Endodermal cell (in vitro differentiated cells): ENCODE results near the gene TRPV6. TPM values are rescaled to one million over a fixed set of nuclear protein-coding genes. Genes with fewer than 3 reads are reported as not detected.

Source experiments
- DNase-seq: peaks from one replicate; pipeline ENCODE4 v3.0.0-alpha.2; 2017
- H3K27ac ChIP-seq: 2 replicates; pipeline ENCODE4 v1.5.1; 2013; ENCODE audit warnings: mild to moderate bottlenecking, low read depth, low read length, moderate library complexity
- H3K27me3 ChIP-seq: 2 replicates; pipeline ENCODE4 v1.6.1; 2013; ENCODE audit warnings: mild to moderate bottlenecking, low read length, moderate library complexity; ENCODE audit not compliant: insufficient read depth, control insufficient read depth, poor library complexity, severe bottlenecking
- H3K36me3 ChIP-seq: 2 replicates; pipeline ENCODE4 v1.7.0; 2013; ENCODE audit warnings: mild to moderate bottlenecking, low read length, moderate library complexity; ENCODE audit not compliant: control insufficient read depth, insufficient read depth
- H3K4me1 ChIP-seq: one replicate; pipeline ENCODE4 v1.7.0; 2013; ENCODE audit warnings: low read length; ENCODE audit not compliant: control insufficient read depth, insufficient read depth
- H3K4me3 ChIP-seq: 2 replicates; pipeline ENCODE4 v1.5.1; 2013; ENCODE audit warnings: mild to moderate bottlenecking, low read length, moderate library complexity
- H3K9ac ChIP-seq: 2 replicates; pipeline ENCODE4 v1.6.1; 2013; ENCODE audit warnings: mild to moderate bottlenecking, low read length, moderate library complexity; ENCODE audit not compliant: poor library complexity, severe bottlenecking; ENCODE audit errors: extremely low read depth
- H3K9me3 ChIP-seq: 2 replicates; pipeline ENCODE4 v1.6.1; 2013; ENCODE audit warnings: mild to moderate bottlenecking, low read length, moderate library complexity; ENCODE audit not compliant: control insufficient read depth
- H3K27ac Mint-ChIP-seq: 2 replicates; pipeline ENCODE4 v1.8.0; 2020; ENCODE audit warnings: mixed read lengths
- H3K27me3 Mint-ChIP-seq: 2 replicates; pipeline ENCODE4 v1.8.0; 2021; ENCODE audit warnings: mild to moderate bottlenecking, mixed read lengths; ENCODE audit not compliant: insufficient read depth
- H3K36me3 Mint-ChIP-seq: 2 replicates; pipeline ENCODE4 v1.8.0; 2020; ENCODE audit warnings: low read depth, mixed read lengths
- H3K4me1 Mint-ChIP-seq: 2 replicates; pipeline ENCODE4 v1.8.0; 2020; ENCODE audit warnings: mixed read lengths
- H3K4me3 Mint-ChIP-seq: 2 replicates; pipeline ENCODE4 v1.8.0; 2020; ENCODE audit warnings: mild to moderate bottlenecking, moderate library complexity, mixed read lengths
- H3K9me3 Mint-ChIP-seq: 2 replicates; pipeline ENCODE4 v1.8.0; 2020; ENCODE audit warnings: mild to moderate bottlenecking, mixed read lengths
- CTCF ChIP-seq: fragments of 200-600 bp; sonication (generic); conservative IDR thresholded peaks from 2 replicates; pipeline ENCODE4 v1.5.0; 2021; ENCODE audit warnings: antibody characterized with exemption, mild to moderate bottlenecking
- WGBS, 2 experiments: methylation state at CpG; one replicate each; pipeline versions ENCODE4 v1.1.5 to v1.1.7; 2013; ENCODE audit warnings: missing lambda C conversion rate in 2 of 2, mixed read lengths in 1 of 2; ENCODE audit not compliant: insufficient coverage in 1 of 2, insufficient read length in 1 of 2; 5-methylcytosine and 5-hydroxymethylcytosine counted together
- total RNA-seq, 2 donors: library from RNA; stranded (reverse); fragmentation: NEBNext Ultra II Directional in 1 of 2; extraction: Animal tissue kit (Norgen Biotek cat#: 25700) in 1 of 2; gene quantifications; 2 replicates in 1 of 2; 3 replicates in 1 of 2; pipeline ENCODE4 v1.2.1, GENCODE V29; 2021

TRPV6 gene
- total RNA-seq, 2 donors from 2014 or later: 2.7 to 4.1 TPM

DNA sequence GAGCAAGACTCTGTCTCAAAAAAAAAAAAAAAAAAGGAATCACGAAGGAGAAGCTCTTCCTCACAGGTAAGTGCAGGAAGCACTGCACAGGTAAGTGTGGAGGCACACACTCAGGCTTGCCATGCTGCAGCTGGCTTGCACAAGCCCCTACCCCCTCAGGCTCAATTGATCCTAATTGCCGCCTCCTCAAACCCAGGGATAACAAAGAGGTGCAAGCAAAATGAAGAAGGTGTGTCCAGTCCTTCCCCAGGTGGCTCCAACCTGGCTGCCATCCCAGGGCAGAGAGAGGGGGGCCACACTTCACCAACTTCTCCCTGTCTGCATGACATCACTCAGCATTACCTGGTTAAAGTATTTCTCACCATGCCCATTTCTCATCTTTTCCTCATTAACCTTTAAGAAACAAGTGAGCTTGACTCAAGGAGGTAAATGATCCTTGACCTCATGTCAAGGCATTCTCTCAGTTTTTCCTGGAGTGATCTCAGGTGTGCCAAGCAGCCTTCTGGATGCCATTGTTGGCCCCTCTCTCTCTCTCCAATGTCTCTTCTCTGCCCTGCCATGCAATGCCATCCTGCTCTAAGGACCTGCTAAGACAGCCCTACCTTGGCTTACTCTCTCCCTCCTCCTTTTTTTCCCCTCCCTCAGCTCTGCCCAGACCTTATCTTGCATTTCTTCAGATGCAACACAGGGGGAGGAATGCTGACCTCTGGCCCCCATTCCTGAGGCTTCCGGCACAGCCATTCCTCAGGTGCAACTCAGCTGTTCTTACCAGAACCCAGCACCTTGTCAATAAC lies 13.0 kb upstream of the TRPV6 start:
- TF ChIP-seq CTCF: no peak
- Histone ChIP-seq H3K4me3 (no peak overlapping the region), H3K9me3 (peaks cover 14% of the 10 kb centered on the region), H3K4me1 (no peaks in the 10 kb centered on the region), H3K36me3 (no peaks in the 10 kb centered on the region), H3K9ac (no peak overlapping the region), H3K27ac (no peak overlapping the region), H3K27me3 (peaks cover 9% of the 10 kb centered on the region)
- H3K36me3 Mint-ChIP-seq: no peaks in the 10 kb centered on the region
- 84% methylated on average over 3 of the region's 3 CpGs; no CpG with 5 or more reads in 1 of the 2 experiments for WGBS, 2 experiments
- H3K27me3 Mint-ChIP-seq: peaks cover 32% of the 10 kb centered on the region
- DNase-seq: peak; percentile 39
- no peak overlapping the region for H3K4me3 Mint-ChIP-seq
- peaks cover 29% of the 10 kb centered on the region for H3K4me1 Mint-ChIP-seq
- H3K27ac Mint-ChIP-seq: no peak overlapping the region
- peaks cover 13% of the 10 kb centered on the region for H3K9me3 Mint-ChIP-seq

DNA sequence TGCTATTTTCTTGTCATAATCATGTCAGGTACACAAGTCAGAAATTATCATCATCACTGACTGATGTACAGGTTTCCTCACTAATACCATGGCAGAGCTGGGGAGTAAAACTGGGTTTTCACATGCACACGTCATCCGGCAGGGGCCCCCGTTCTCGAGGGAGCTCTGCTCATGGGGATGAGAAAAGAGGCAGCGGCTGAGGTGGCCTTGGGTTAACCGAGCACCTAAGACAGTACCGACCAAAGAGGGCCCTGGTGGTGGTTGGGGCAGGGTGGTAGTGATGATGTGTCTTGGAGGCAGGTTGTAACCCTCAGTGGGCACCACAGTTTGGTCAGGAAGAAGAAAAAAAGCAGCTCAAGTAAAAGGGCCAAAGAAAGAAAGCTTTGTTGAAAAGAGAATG lies 12.1 kb upstream of the TRPV6 start:
- H3K27me3 ChIP-seq: peaks cover 9% of the 10 kb centered on the region
- H3K4me1 Mint-ChIP-seq: peaks cover 32% of the 10 kb centered on the region
- H3K36me3 Mint-ChIP-seq: no peaks in the 10 kb centered on the region
- peaks cover 7% of the 10 kb centered on the region for H3K9me3 ChIP-seq
- peaks cover 34% of the 10 kb centered on the region for H3K27me3 Mint-ChIP-seq
- H3K27ac Mint-ChIP-seq: no peak overlapping the region
- peak; percentile 26 for DNase-seq
- H3K4me1 ChIP-seq: no peaks in the 10 kb centered on the region
- no peak overlapping the region for H3K27ac ChIP-seq
- H3K4me3 Mint-ChIP-seq: no peak overlapping the region
- H3K9me3 Mint-ChIP-seq: peaks cover 9% of the 10 kb centered on the region
- H3K9ac ChIP-seq: no peak overlapping the region
- WGBS, 2 experiments: 91% methylated on average over 7 of the region's 7 CpGs; no CpG with 5 or more reads in 1 of the 2 experiments
- H3K4me3 ChIP-seq: no peak overlapping the region
- H3K36me3 ChIP-seq: no peaks in the 10 kb centered on the region
- TF ChIP-seq CTCF: no peak

GRCh38 chr7:142896741-142897379 lies 11.3 kb upstream of the TRPV6 start:
- Mint-ChIP-seq H3K27ac (no peak overlapping the region), H3K27me3 (peaks cover 35% of the 10 kb centered on the region), H3K36me3 (no peaks in the 10 kb centered on the region), H3K9me3 (peaks cover 1% of the 10 kb centered on the region), H3K4me3 (no peak overlapping the region), H3K4me1 (peaks cover 27% of the 10 kb centered on the region)
- Histone ChIP-seq H3K9me3 (no peaks in the 10 kb centered on the region), H3K27me3 (peaks cover 9% of the 10 kb centered on the region), H3K4me1 (no peaks in the 10 kb centered on the region), H3K36me3 (no peaks in the 10 kb centered on the region), H3K4me3 (no peak overlapping the region), H3K27ac (no peak overlapping the region), H3K9ac (no peak overlapping the region)
- TF ChIP-seq CTCF: no peak
- DNase-seq: peak; percentile 17
- WGBS, 2 experiments: 88% methylated on average over 3 of the region's 3 CpGs; no CpG with 5 or more reads in 1 of the 2 experiments
